TTC549 (cell line): ENCODE results near the gene MYO7A.

Experiments
- FAIRE-seq: peaks from 2 replicates; lab custom pipeline; 2012; peaks lifted over from hg19 to GRCh38; lab: Jason Lieb, UNC

The MYO7A gene

GRCh38 chr11:77129069-77129841, 1.2 kb downstream of the MYO7A start:
- no peak for FAIRE-seq

GRCh38 chr11:77129842-77130756, 2.1 kb downstream of the MYO7A start:
- FAIRE-seq: no peak

GRCh38 chr11:77130763-77131513, 2.9 kb downstream of the MYO7A start:
- no peak for FAIRE-seq

- FAIRE-seq: no peak
Observed at GRCh38 chr11:77131560-77131959, 3.5 kb downstream of the MYO7A start.

GRCh38 chr11:77135069-77135468, 7.0 kb downstream of the MYO7A start:
- no peak for FAIRE-seq

- no peak for FAIRE-seq
Observed at GRCh38 chr11:77136074-77136473, 8.0 kb downstream of the MYO7A start.

GRCh38 chr11:77136784-77137420, 8.9 kb downstream of the MYO7A start:
- FAIRE-seq: no peak

GRCh38 chr11:77137421-77137820, 9.4 kb downstream of the MYO7A start:
- no peak for FAIRE-seq

GRCh38 chr11:77138106-77138649, 10.1 kb downstream of the MYO7A start:
- no peak for FAIRE-seq

- FAIRE-seq: no peak
Observed at GRCh38 chr11:77139201-77139600, 11.2 kb downstream of the MYO7A start.

- no peak for FAIRE-seq
Observed at GRCh38 chr11:77140231-77140851, 12.3 kb downstream of the MYO7A start.

- no peak for FAIRE-seq
Observed at GRCh38 chr11:77141034-77141433, 13.0 kb downstream of the MYO7A start.

- FAIRE-seq: no peak
Observed at GRCh38 chr11:77141475-77141874, 13.4 kb downstream of the MYO7A start.

GRCh38 chr11:77142091-77142975, 14.3 kb downstream of the MYO7A start:
- no peak for FAIRE-seq

GRCh38 chr11:77143405-77144020, 15.5 kb downstream of the MYO7A start:
- no peak for FAIRE-seq

- no peak for FAIRE-seq
Observed at GRCh38 chr11:77144196-77144856, 16.3 kb downstream of the MYO7A start.

GRCh38 chr11:77144857-77145428, 16.9 kb downstream of the MYO7A start:
- FAIRE-seq: no peak

- FAIRE-seq: no peak
Observed at GRCh38 chr11:77146261-77147035, 18.4 kb downstream of the MYO7A start.
